Fibroblast of gingiva (primary cell): ENCODE results near the gene KIRREL1.

ENCODE experiments used
- DNase-seq: peaks from one replicate; pipeline ENCODE4 v3.0.0-alpha.2; 2011; ENCODE audit warnings: low read depth

KIRREL1 gene

GRCh38 chr1:158035976-158036583 is 42.6 kb downstream of the KIRREL1 start:
- peak; percentile 57 for DNase-seq

GRCh38 chr1:158037008-158037865 is 43.8 kb downstream of the KIRREL1 start:
- no peak for DNase-seq

- peak; percentile 70 for DNase-seq
Observed at GRCh38 chr1:158037866-158038359, 44.5 kb downstream of the KIRREL1 start.

- no peak for DNase-seq
Observed at GRCh38 chr1:158038793-158039192, 45.3 kb downstream of the KIRREL1 start.

DNA sequence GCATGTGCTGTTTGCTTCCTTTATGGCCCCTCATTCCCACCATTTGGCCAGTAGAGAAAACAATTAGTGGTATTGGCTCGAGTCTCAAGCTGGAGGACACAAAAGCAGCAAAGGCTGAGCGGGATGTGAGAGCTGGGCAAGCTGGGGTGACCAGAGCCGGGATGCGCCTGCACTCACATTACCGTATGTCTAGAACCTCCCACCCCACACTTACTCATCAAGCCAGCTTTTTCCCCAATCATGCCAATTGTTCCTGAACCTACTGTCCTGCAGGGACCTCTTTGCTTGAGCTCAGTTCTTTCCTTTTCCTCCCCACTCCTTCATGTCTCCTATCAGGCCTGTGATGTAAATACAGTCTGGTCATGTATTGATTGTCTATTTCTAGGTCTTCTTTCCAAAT is 45.9 kb downstream of the KIRREL1 start:
- DNase-seq: peak; percentile 22

- DNase-seq: no peak
Observed at GRCh38 chr1:158040323-158040722, 46.9 kb downstream of the KIRREL1 start.

DNA sequence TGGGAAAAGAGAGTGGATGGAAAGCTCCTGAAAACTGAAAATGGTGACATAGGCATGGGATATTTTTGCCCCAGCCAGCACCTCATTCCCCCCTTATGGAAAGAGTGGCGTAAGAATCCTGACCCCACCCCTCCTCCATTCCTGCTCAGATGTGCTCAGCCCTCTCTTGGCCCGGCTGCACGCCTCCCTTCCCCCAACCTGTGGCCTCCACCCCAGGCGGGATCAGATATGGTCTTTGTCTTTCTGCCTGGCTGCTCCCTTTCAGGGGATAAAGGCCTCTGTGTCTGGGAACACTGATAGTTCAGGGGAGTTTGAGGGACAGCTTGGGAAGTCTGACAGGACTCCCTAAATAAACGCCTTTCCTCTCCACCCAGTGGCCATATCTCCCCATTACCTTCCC is 49.8 kb downstream of the KIRREL1 start:
- DNase-seq: no peak

- DNase-seq: peak; percentile 46
Observed at GRCh38 chr1:158045639-158046038, 52.2 kb downstream of the KIRREL1 start.

GRCh38 chr1:158046715-158047510 is 53.5 kb downstream of the KIRREL1 start:
- no peak for DNase-seq

GRCh38 chr1:158048371-158049067 is 55.1 kb downstream of the KIRREL1 start:
- no peak for DNase-seq

- no peak for DNase-seq
Observed at GRCh38 chr1:158049853-158050252, 56.4 kb downstream of the KIRREL1 start.

GRCh38 chr1:158053276-158053675 is 59.8 kb downstream of the KIRREL1 start:
- no peak for DNase-seq

- DNase-seq: no peak
Observed at GRCh38 chr1:158054721-158055120, 61.3 kb downstream of the KIRREL1 start.

DNA sequence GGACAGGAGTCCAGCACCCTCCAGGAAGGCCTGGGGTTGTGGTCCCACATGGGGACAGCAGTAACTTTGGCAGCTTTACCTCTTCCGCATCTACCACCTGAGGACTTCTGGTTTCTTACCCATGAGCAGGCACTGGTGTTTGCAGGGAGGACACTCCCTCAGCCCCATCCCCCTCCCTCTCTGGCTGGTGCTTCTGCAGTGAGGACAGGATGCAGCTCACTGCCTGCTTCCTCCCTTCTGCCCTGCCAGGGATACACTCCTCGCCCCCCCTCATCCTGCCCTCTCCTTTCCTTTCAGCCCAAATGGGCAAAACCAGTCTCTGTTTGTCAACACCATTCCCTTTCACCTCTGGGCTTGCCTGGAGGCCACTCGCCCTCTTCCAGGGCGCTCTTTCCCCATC is 62.4 kb downstream of the KIRREL1 start:
- no peak for DNase-seq

GRCh38 chr1:158056498-158056897 is 63.1 kb downstream of the KIRREL1 start:
- DNase-seq: no peak

- DNase-seq: no peak
Observed at GRCh38 chr1:158058237-158058985, 65.0 kb downstream of the KIRREL1 start.

DNA sequence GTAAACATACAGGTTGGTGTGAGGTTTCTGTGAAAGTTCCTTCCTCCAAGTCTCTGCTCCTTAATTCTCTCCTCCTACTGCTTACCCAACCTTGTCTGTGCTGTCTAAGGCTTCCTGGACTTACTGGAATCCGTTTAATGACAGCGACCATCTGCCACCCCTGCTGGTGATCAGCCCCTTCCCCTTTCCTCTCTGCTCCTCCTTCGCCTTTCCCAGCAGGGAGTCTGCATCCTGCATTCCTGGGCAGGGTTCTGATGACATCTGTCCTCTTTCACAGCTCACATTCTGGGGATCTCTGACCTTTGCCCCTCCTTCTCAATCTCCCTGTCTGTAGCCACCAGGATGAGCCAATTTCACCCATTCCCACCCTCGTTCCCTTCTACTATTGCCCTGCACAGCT is 66.5 kb downstream of the KIRREL1 start:
- DNase-seq: no peak

DNA sequence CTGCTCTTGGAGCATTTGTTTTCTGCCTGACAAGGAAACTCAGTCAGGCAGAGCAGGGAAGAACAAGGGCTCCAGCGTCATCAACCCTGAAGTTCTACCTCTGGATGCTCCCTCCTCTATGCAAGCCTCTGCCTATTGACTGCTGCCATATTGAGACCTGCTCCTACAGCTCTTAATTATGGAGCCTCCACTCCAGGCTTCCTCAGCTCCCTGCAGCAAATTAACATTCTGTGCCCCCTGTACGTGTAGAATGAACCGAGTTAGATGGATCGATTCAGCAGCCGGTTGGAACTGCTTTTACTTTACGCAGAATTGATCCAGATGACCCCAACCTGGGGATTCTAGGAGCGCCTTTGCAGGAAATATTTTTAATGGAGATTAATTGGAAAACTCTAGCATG is 68.7 kb downstream of the KIRREL1 start:
- DNase-seq: no peak

GRCh38 chr1:158067662-158068061 is 74.2 kb downstream of the KIRREL1 start:
- DNase-seq: peak; percentile 46

GRCh38 chr1:158068918-158069317 is 75.5 kb downstream of the KIRREL1 start:
- peak; percentile 32 for DNase-seq

GRCh38 chr1:158071138-158071537 is 77.7 kb downstream of the KIRREL1 start:
- no peak for DNase-seq
